HL-60 (cell line): ENCODE results near the gene DNTTIP2.

ENCODE experiments used
- GABPA ChIP-seq: IDR thresholded peaks from 2 replicates; pipeline ENCODE4 v1.6.1; 2012; ENCODE audit warnings: low read depth
- POLR2AphosphoS5 ChIP-seq: IDR thresholded peaks from 2 replicates; pipeline ENCODE4 v1.6.1; 2012; ENCODE audit warnings: low read depth
- REST ChIP-seq: IDR thresholded peaks from 2 replicates; pipeline ENCODE4 v1.6.1; 2012; ENCODE audit warnings: low read depth; ENCODE audit not compliant: insufficient replicate concordance
- SPI1 ChIP-seq: IDR thresholded peaks from 2 replicates; pipeline ENCODE4 v1.6.1; 2012; ENCODE audit warnings: low read depth, mild to moderate bottlenecking, borderline replicate concordance
- TF ChIP-seq, protein P1 (sequence below): IDR thresholded peaks from one replicate; pipeline ENCODE4 v1.5.1; 2011; ENCODE audit warnings: low read length, control low read depth, inconsistent platforms; ENCODE audit not compliant: insufficient read depth

- TF ChIP-seq, protein P1, sequence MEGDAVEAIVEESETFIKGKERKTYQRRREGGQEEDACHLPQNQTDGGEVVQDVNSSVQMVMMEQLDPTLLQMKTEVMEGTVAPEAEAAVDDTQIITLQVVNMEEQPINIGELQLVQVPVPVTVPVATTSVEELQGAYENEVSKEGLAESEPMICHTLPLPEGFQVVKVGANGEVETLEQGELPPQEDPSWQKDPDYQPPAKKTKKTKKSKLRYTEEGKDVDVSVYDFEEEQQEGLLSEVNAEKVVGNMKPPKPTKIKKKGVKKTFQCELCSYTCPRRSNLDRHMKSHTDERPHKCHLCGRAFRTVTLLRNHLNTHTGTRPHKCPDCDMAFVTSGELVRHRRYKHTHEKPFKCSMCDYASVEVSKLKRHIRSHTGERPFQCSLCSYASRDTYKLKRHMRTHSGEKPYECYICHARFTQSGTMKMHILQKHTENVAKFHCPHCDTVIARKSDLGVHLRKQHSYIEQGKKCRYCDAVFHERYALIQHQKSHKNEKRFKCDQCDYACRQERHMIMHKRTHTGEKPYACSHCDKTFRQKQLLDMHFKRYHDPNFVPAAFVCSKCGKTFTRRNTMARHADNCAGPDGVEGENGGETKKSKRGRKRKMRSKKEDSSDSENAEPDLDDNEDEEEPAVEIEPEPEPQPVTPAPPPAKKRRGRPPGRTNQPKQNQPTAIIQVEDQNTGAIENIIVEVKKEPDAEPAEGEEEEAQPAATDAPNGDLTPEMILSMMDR: no peak
- no peak for TF ChIP-seq POLR2AphosphoS5
- TF ChIP-seq GABPA: no peak
- TF ChIP-seq REST: no peak
- TF ChIP-seq SPI1: no peak
These were observed 38.3 kb upstream of the DNTTIP2 start for GRCh38 chr1:93917302-93917701.
